OCI-LY7 (cell line): ENCODE measurements around the gene GFRA4.

ENCODE experiments used
- EZH2phosphoT487 ChIP-seq: fragments of 200-600 bp; sonication (generic); IDR thresholded peaks from 2 replicates; pipeline ENCODE4 v1.6.1; 2018; ENCODE audit warnings: low read depth, borderline replicate concordance, mild to moderate bottlenecking, mixed run types, antibody characterized with exemption, low read length, moderate library complexity, mixed read lengths
- TF ChIP-seq, protein P1 (sequence below): fragments of 200-600 bp; sonication (generic); conservative IDR thresholded peaks from 2 replicates; pipeline ENCODE4 v1.5.1; 2014; ENCODE audit warnings: mild to moderate bottlenecking, antibody characterized with exemption, low read length, moderate library complexity, mixed read lengths

DNA sequence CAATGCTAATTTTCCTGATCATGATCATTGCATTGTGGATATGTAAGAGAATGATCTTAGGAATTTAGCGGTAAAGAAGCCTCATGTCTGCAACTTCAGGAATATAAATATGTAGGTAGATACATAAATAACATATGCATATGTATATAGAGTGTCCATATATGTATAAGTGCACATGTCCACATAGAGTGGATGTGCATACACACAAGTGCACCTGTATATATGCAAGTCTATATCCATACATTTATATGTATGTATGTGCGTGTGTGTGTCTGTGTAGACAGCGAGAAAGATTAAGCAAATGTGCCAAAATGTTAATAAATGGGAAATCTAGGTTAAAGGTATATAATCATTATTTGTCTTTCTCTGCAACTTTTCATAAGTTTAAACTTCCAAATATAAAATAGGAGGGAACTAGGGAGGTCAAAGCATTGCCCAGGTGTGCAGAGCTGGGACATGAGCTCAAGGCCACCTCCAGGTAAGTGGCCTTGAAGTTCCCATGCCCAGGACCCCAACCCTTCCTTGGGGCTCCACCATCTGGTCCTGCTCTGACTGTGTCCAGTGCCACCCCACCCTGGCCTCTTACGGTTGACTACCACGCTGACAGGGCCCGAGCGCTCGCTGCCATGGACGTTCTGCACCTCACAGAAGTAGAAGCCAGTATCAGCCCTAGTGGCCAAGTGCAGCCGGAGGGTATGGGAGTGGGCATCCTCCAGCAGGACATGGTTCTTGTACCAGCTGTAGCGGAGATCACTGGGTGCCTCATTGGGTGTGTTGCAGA, 39.6 kb upstream of the GFRA4 start:
- TF ChIP-seq, protein P1, sequence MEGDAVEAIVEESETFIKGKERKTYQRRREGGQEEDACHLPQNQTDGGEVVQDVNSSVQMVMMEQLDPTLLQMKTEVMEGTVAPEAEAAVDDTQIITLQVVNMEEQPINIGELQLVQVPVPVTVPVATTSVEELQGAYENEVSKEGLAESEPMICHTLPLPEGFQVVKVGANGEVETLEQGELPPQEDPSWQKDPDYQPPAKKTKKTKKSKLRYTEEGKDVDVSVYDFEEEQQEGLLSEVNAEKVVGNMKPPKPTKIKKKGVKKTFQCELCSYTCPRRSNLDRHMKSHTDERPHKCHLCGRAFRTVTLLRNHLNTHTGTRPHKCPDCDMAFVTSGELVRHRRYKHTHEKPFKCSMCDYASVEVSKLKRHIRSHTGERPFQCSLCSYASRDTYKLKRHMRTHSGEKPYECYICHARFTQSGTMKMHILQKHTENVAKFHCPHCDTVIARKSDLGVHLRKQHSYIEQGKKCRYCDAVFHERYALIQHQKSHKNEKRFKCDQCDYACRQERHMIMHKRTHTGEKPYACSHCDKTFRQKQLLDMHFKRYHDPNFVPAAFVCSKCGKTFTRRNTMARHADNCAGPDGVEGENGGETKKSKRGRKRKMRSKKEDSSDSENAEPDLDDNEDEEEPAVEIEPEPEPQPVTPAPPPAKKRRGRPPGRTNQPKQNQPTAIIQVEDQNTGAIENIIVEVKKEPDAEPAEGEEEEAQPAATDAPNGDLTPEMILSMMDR = no peak
- no peak for TF ChIP-seq EZH2phosphoT487
